Limb (tissue), 2 donors: ENCODE measurements around the gene DPYD.

Experiments
- DNase-seq, 2 donors: peaks; one replicate each; pipeline ENCODE4 v3.0.0-alpha.2; 2016; ENCODE audit errors: extremely low spot score in 2 of 2

DPYD gene

GRCh38 chr1:97920832-97921571, at the start of gene DPYD:
DPYD (minus strand) TSS chr1:97921034; CDS start chr1:97920922, 112 bp downstream.
- DNase-seq: peak; percentile 85 to 89

DNA sequence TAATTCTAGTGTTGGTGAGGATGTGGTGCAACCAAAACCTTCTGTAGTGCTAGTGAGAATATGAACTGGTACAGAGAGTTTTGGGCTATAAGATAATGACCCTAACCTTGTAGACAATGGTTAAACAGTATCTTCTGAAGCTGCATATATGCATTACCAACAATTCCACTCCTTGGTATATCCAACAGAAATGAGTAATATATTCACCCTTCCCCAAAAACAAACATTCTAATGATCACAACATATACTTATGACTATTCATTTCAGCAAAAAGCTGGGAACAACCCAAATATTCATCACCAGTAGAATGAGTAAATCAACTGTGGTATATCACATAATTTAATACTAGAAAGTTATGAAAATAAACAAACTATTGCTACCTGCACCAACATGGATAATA, 39.6 kb upstream of the DPYD start:
- no peak for DNase-seq

- DNase-seq: no peak
These were observed 26.9 kb upstream of the DPYD start for GRCh38 chr1:97947695-97948094.

GRCh38 chr1:97943354-97943753, 22.5 kb upstream of the DPYD start:
- DNase-seq: no peak

DNA sequence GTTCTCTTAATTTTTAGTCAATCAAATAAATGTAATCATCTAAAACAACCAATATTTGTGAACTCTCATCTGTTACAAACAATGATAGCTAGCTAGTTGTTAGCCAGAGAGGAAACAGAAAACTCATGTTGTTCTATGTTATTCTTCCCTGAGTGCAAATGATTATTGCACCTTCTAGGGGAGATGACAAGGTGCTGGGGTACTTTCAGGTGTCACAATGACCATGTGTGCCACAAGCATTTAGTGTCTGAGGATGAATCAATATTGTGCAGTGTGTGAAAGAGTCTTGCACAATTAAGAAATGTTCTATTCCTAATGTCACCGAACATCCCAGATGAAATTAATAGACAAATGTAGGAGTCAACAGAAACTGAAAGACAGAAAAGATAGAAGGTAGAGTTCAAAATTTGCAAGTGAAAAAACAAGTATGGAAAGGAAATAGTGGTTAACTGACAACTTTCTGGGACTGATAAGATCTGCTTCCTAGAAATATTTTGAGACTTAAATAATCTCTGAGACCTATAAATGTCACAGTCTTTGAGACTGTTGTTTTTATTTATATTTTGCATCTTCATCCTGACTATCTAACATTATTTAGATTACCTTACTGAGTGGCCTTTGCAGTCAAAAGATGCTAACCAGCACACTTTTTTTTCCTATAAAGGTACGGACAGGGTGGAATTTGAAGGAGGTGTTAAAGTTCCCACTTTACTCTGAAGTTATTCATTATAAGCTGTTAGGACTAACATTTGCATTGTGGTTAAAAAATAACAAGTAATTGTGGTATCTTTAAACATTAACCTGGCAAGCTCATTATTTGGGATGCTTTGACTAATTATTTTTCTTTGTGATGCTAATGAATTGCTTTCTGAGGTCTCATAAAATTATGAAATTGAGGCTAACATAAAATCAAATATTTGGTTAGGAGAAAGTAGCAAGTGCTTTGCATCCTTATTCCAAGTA, 21.6 kb upstream of the DPYD start:
- no peak for DNase-seq

DNA sequence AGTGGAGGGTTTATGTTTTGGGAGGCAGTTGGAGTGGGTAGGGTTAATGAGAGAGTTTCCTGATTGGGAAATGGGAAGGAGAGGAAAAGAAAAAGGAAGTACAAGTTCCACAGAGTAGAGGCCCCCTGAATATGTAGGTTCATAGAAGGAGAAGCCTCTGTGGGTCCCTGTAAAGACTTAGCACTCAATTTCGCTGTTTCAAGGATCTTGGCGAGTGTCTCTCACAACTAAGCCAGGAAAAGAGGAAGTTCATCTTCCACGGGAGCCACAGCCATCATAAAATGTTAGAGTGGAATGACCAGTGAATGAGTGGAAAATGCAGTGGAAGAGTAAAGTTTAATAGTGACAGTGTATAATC, 17.4 kb upstream of the DPYD start:
- DNase-seq: no peak

DNA sequence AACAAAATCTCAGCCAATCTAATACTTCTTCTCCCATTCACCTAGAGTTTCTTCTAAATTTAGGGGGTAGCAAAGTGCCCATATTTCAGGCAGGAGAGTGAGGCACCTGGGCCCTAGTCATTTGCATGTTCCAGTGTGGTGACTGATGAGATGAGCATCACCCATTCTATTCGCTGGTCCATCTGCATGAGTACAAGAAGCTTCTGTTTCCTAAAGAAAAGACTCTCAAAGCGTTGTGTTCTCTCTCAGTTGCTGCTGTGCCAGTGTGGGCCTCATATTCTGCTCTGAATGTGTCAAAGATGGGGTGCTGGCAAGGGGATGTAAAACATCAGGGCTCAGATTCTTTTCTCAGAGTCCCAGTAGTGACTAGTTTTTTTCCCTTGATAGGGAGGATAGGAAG, 16.1 kb upstream of the DPYD start:
- no peak for DNase-seq

DNA sequence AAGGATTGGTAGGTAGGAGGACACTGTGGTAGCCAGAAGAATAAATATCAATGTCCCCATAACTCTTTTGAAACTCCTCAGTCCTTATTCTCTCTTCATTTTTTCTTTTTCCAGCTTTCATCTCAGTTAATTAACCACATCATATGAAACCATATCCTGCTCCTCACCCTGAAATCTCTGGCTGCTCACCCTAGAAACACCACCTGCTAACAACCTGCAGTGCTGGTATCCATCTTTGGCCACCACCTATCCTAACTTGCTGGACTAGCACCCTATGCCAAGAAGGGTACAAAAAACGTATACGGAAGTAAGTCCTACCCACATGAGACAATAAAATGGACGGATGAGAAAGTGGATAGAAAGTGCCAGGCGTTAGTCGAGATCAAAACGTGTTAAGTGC, 13.7 kb upstream of the DPYD start:
- no peak for DNase-seq

DNA sequence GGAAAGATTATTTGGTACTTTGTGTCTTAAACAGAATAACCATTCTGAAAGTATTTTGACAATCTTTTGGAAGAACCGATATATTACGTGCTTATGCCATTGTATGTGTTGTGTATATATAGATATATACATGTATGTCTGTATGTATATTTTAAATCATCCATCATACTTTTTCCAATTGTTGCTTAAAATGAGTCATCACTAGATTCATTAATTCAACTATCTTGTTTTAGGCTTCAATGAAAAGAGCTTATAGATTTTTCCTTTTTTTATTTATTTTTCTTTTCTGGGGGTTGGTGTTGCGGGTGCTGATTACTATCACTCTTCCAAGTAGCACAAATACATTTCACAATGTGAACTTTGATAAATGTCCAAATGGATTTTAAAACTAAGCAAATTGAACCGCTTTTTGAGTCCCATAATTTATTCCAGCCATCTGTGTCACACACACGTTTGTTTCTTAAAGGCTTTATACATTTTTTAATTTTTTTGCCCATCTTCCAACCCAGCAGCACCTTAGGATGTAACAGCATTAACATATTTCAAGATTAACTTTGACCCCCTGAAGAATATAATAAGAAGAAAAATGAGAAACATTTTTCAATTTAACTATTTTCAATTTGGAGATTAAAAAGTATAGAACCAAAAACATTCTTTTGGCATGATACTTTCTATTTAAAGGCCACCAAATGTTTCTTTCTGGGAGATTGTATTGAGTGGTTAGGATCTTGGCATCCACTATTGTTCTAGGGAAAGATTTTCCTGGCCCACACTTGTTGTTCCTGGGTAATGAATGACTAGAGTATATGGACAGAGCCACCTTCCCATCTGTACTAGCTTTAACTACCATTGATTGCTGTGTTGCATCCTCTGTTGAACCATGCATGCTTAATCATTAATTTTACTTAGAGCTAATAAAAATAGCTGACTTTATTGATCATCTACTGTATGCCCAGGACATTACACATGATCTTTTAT, 9.3 kb upstream of the DPYD start:
- no peak for DNase-seq

DNA sequence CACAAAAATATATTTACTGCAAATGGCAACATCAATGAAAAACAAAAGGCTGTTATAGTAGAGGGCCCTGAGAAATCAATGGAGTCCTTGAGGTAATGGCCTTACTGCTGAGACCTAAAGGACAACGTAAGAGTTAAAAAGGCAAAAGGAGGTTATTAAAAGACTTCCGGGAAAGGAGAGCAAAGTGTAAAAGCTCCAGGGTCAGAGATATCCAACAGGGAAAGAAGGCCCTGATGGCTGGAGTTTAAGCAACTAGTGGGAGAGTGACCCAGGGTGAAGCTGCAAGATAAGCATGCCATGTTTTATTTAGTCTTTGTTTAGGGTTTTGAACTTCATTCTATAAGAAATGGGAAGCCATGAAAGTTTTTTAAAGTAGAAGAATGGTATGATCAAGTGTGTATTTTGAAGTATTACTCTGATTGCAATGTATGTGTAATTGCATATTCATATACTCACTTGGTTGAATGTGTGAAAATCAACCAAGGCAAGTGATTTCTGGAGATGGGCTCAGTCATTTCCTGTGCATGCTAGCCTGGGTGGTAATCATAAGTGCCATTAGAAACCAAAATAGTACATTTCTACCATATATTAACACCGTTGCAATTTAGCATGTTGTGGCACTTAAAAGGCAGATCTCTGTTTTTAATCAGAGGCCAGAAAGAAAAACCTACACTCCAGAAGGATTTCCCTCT, 5.3 kb upstream of the DPYD start:
- no peak for DNase-seq

DNA sequence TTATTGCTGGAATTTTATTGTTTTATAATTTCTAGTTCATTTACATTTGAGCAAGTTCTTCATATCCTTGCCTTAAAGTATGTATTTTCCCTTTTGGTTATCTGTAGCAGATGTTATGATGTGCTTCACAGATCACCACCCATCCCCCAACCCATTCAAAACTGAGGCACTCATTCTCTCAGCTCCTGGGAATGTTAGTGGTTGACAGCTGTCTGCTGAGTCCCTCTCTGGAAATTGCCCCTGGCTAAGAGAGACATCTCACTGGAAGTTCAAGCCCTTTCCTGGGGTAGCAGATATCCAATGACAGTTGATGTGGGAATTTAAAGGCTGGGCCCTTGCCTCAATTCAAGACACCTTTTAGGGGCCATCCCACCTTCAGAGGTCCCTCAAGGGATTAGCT, 4.3 kb upstream of the DPYD start:
- DNase-seq: no peak

GRCh38 chr1:97923811-97924210, 3.0 kb upstream of the DPYD start:
- no peak for DNase-seq

- DNase-seq: no peak
These were observed 480 bp downstream of the DPYD start for GRCh38 chr1:97920276-97920831.

DNA sequence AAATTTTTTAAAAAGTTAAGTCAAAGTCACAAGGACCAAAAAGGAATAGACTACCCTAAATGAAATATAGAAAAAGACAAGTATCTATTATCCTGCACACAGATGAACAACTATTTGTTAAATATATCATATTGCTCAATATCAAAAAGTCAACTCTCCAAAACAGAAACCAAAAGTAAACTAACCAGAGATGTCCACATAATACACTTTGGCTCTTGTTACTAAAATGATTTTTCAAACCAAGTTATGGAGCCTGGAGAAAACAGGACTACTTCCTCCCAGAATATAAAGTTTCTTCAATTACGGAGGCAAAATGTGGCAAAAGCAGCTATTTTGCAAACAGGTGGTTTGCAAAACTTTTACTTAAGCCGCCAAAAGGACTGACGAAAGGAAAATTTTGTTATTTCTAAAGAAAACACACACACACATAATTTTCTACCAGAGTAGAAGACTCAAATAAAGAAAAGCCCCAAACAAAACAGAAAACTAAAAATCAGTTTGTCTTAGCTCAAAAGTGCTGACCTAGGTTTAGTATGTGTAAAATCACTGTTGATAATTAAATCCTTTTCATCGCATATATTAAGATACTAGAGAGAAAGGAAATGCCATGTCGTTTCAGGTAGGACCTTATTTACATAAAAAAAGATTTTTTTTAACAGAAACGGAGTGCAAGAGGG, 1.1 kb downstream of the DPYD start:
- no peak for DNase-seq

DNA sequence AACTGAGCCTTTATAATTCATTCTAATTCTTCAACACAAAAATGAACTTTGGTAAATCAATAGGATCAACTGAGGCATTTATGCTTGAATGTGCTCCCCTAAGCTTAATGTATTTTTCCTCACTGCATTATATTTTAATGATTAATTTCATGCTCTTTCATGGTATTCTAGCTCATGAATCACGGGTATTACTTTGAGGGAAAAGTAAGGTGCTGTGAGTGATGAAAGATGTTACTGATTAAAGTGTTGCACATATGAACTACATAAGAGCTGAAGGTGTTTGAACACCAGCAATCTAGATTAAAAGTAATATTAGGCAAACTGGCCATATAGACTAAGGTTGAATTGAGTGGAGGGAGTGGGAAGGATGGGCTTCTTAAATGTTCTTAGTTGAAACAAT, 1.9 kb downstream of the DPYD start:
- DNase-seq: no peak

DNA sequence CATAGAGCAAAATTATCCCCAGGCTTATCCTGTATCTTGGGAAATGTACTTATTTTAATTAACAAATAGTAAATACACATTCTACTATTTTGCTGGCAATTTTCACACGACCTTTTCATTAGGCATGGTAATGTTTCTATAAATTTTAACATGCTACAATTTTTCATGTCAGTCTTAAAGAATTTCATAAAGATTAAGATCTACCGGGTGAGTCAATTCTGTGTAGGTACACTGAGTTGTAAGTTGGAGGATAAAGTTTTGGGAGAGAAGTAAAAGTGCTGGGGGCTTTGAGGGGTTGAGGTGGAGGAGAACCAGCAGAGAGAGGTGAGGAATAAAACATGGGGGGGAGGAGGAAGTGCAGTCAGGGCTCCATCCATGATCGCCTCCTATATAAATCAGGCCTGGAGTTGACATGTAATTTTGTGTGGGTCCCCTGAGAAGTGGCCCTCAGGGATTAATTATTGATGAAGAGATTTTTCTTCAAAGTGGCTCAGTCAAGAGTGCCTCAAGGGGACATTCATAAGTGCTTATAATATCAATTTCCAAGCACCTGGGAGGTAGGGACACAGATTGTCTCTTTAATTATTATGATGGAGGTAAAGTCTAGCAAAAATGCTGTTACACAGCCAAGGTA, 7.2 kb downstream of the DPYD start:
- DNase-seq: no peak

DNA sequence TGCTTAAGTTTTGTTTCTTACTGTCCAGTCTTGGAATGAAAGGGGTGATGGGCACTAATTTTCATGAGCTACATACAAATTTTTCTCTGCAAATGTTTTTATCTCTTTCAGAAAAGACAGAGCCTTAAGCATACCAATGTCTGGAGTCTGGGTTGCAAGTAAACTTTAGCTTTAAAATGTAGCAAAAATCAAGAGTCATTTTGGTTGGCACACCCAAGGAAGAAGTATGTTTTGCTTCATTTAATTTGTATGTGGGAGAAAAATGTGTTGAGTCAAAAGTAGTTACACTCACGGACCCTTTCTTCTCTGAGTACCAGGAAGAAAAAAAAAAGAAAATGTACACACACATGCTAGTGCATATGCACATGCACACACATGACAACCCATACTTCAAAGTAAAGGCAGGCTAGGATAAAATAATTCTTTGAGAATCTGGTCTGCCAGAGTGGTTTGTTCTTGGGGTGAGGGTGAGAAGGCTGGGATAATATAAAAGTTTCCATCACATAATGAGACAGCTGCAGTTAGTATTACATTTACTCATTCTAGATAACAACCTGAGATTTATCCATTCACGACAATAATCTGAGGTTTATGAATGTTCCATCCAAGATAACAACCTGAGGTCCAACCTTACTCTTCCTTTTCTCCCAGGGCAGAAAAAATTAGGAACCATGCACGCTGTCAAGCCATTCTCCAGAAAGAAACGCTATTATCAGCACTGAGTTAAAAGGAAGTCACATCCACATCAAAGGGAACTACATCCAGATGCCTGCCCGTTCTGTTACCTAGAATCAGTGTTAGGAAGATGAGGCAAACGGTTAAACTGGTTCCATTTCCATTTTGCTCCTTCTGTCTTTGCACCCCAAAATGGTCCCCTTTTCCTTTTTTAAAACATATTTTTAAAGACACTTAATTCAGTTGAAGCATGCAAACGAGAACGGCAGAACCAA, 9.3 kb downstream of the DPYD start:
- no peak for DNase-seq

- DNase-seq: no peak
These were observed 11.6 kb downstream of the DPYD start for GRCh38 chr1:97909266-97909665.
